GM12865 (cell line): ENCODE data around the gene TNRC6A.

ENCODE experiments used
- DNase-seq: peaks from one replicate; pipeline ENCODE4 v3.0.0; 2010; ENCODE audit warnings: low read depth
- H3K4me3 ChIP-seq: 2 replicates; pipeline ENCODE4 v1.5.1; 2011; ENCODE audit warnings: mild to moderate bottlenecking, low read depth, low read length, control low read depth
- TF ChIP-seq, protein P1 (sequence below): IDR thresholded peaks from 2 replicates; pipeline ENCODE4 v1.5.1; 2011; ENCODE audit warnings: low read length, control low read depth, low read depth, inconsistent platforms; ENCODE audit not compliant: insufficient read depth; ENCODE audit errors: missing control alignments

TNRC6A gene

DNA sequence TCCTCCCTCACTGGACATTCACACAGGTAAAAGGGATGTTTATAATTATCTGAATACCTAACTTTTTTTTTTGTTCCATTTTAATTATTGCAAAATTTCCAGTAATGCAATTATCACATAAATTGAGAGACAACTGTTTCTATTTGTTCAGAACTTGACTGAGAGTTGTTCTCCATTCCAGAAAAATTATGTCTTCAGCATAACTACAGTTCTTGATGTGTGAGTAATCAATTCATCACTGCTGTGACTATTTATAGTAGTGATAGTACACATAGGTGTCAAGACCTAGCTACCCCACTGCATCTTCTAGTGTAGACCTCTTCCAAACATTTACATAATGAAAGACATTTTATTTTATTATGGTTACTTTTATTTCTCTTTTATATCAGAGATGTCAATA lies 5.8 kb upstream of the TNRC6A start:
- no peak for DNase-seq
- no peak overlapping the region for H3K4me3 ChIP-seq
- TF ChIP-seq, protein P1, sequence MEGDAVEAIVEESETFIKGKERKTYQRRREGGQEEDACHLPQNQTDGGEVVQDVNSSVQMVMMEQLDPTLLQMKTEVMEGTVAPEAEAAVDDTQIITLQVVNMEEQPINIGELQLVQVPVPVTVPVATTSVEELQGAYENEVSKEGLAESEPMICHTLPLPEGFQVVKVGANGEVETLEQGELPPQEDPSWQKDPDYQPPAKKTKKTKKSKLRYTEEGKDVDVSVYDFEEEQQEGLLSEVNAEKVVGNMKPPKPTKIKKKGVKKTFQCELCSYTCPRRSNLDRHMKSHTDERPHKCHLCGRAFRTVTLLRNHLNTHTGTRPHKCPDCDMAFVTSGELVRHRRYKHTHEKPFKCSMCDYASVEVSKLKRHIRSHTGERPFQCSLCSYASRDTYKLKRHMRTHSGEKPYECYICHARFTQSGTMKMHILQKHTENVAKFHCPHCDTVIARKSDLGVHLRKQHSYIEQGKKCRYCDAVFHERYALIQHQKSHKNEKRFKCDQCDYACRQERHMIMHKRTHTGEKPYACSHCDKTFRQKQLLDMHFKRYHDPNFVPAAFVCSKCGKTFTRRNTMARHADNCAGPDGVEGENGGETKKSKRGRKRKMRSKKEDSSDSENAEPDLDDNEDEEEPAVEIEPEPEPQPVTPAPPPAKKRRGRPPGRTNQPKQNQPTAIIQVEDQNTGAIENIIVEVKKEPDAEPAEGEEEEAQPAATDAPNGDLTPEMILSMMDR, result no peak

DNA sequence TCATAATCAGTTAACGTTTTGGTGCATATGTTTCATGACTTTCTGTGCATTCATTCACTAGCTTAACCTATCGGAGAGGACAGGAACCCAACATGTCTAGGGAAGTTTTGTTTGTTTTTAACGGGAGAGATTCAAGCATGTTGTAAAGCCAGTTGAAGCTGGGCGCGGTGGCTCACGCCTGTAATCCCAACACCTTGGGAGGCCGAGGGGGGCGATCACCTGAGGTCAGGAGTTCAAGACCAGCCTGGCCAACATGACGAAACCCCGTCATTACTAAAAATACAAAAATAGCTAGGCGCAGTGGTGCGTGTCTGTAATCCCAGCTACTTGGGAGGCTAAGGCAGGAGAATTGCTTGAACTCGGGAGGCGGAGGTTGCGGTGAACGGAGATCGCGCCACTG lies 1.4 kb upstream of the TNRC6A start:
- H3K4me3 ChIP-seq, result no peak overlapping the region
- DNase-seq, result no peak
- TF ChIP-seq, protein P1, result no peak

DNA sequence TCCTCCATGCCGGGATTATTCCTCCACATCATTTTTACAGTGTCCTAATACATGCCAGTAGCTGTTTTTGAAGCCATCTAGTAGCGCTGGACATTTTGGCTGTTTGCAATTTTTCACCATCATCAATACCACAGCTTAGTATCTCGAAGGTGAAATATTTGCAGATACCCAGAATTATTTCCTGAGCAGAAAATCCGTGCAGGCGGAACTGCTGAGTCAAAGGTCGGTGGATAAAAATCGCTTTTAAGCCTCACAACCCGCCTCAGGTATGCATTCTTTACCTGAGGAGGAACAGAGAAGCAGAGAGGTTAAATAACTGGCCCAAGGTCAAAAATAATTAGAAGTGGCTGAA lies 584 bp upstream of the TNRC6A start:
- no peak for DNase-seq
- TF ChIP-seq, protein P1, result no peak
- peak overlapping the region; percentile 81 for H3K4me3 ChIP-seq

DNA sequence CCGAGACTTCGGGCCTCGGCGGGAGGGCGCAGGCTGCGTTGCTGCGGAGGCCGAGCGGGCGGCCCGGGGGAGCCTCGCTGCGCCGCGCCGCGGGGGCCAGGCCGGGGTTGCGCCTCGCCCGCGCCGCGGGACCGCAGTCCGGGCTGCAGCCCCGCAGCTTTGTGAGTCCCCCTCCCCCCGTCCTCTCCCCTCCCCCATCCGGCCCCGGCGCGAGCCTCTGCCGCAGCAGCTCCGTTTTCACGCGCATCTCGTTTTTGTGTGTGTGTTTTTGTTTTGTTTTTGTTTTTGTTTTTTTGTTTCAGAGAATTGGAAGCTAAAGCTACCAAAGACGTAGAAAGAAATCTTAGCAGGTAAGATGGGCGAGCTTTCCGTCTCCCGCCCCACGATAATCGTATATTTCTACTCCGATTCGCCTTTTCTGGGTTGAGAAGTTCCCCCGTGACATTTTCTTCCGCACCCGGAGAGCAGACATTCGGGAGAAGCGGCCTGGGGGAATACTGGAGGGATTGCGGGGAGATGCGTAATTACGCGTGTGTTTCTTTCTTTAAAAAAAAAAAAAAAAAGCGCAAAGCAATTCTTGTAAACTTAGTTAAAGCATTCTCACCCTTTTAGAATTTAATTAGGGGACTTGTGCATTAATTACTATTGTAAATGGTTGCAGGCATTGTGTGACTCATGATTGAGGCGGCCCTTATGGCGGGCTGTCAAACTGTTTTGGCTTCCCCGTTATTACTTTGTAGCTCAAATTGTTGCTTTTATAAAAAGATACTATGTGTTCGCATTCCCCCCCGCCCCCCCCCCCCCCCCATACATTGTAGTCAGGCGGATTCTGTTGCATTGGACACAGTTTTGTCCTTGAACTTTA lies 732 bp downstream of the TNRC6A start:
- peak overlapping the region; percentile 96 for H3K4me3 ChIP-seq
- peak; percentile 38 for DNase-seq
- TF ChIP-seq, protein P1, result no peak

DNA sequence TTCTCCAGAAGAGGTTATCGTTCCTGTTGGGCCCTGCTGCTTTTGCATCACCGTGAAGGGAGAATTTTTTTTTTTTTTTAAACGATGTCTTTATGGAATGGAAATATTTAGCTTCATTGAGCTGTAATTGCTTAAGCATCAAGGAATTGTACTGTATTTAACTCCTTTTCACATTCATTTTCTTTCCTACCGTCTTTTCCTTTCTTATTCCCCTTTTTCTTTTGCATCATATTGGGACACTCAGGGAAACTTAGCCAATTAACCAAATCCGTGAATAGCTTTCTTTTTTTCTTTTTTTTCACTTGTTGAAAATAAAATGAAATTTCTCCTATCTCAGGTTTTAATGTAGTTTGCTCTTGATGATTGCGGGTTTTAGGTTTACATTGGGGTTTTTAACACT lies 1.5 kb downstream of the TNRC6A start:
- TF ChIP-seq, protein P1, result no peak
- peak overlapping the region; percentile 96 for H3K4me3 ChIP-seq
- no peak for DNase-seq

DNA sequence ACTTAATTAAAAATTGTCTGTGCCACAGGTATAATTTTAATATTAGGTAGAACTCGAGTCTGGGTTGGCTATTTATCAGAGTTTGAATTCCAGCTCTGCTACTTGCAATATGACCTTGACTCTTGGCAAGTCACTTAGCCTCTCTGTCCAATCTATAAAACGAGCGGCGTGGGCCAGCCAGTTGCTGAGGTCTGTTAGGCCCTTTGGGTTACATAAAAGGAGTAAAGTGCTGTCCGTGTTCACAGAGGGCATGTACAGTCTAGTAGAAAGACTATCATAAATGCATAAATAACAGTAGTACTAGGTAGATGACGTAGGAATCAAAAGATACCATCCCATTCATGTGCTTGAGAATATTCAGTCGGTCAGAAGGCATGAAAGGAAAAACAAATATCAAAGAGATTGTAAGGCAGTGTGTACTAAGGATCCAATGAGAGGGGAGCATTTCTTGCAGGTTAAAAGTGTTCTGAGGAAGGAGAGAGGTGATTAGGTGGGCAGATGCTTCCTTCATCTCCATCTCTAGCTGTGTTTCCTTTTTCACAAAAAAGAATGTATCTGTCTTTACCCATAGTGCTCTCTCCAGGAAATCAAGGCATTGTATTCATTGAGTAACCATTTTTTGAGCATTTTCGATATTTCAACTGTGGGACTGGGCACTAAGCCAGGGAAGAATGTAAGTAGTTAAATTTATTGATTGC lies 2.4 kb downstream of the TNRC6A start:
- TF ChIP-seq, protein P1, result no peak
- no peak overlapping the region for H3K4me3 ChIP-seq
- DNase-seq, result no peak
